MV-4-11 (cell line): Measurements from ENCODE around the gene SLC25A6.
"Not testable (repeated sequence)": the region's sequence is repeated elsewhere in the genome, so short reads cannot be mapped to it uniquely, and the experiment has no call there.

Source experiments
- DNase-seq: peaks from one replicate; lab custom pipeline; 2025; lab: John Stamatoyannopoulos, UW

SLC25A6 gene

GRCh38 chrX:1412551-1413161 lies 20.7 kb upstream of the SLC25A6 start:
- no peak for DNase-seq

- DNase-seq, result no peak
Observed at GRCh38 chrX:1411326-1411725, 19.4 kb upstream of the SLC25A6 start.

- no peak for DNase-seq
Observed at GRCh38 chrX:1407035-1407434, 15.1 kb upstream of the SLC25A6 start.

- DNase-seq, result not testable (repeated sequence)
Observed at GRCh38 chrX:1405769-1406168, 13.9 kb upstream of the SLC25A6 start.

GRCh38 chrX:1403867-1404266 lies 12.0 kb upstream of the SLC25A6 start:
- DNase-seq, result not testable (repeated sequence)

- DNase-seq, result no peak
Observed at GRCh38 chrX:1403228-1403627, 11.3 kb upstream of the SLC25A6 start.

- no peak for DNase-seq
Observed at GRCh38 chrX:1401611-1402430, 9.9 kb upstream of the SLC25A6 start.

- DNase-seq, result no peak
Observed at GRCh38 chrX:1400742-1401471, 9.0 kb upstream of the SLC25A6 start.

- no peak for DNase-seq
Observed at GRCh38 chrX:1400049-1400448, 8.1 kb upstream of the SLC25A6 start.

- no peak for DNase-seq
Observed at GRCh38 chrX:1398431-1399340, 6.8 kb upstream of the SLC25A6 start.

GRCh38 chrX:1397441-1398270 lies 5.7 kb upstream of the SLC25A6 start:
- DNase-seq, result no peak

GRCh38 chrX:1397001-1397400 lies 5.1 kb upstream of the SLC25A6 start:
- DNase-seq, result no peak

- DNase-seq, result no peak
Observed at GRCh38 chrX:1395646-1396216, 3.8 kb upstream of the SLC25A6 start.

- no peak for DNase-seq
Observed at GRCh38 chrX:1394731-1395501, 3.0 kb upstream of the SLC25A6 start.

GRCh38 chrX:1393871-1394615 lies 2.1 kb upstream of the SLC25A6 start:
- DNase-seq, result no peak

GRCh38 chrX:1392376-1393068 lies 609 bp upstream of the SLC25A6 start:
- no peak for DNase-seq

- DNase-seq, result no peak
Observed at GRCh38 chrX:1391370-1391706, 575 bp downstream of the SLC25A6 start.

- DNase-seq, result no peak
Observed at GRCh38 chrX:1390621-1391369, 1.1 kb downstream of the SLC25A6 start.
